Mesothelial cell of epicardium (in vitro differentiated cells): ENCODE data around the gene SPTLC2. TPM values are rescaled to one million over a fixed set of nuclear protein-coding genes. Genes with fewer than 3 reads are reported as not detected.

ENCODE experiments used
- DNase-seq, 2 experiments: peaks; one replicate each; pipeline ENCODE4 v3.0.0; 2021; ENCODE audit warnings: low spot score in 2 of 2; ENCODE audit not compliant: unreplicated experiment in 2 of 2
- H3K27ac Mint-ChIP-seq: 2 replicates; pipeline ENCODE4 v1.8.0; 2021; ENCODE audit warnings: mixed read lengths
- H3K27me3 Mint-ChIP-seq: 2 replicates; pipeline ENCODE4 v1.8.0; 2021; ENCODE audit warnings: low read depth, mixed read lengths
- H3K36me3 Mint-ChIP-seq: 2 replicates; pipeline ENCODE4 v1.8.0; 2021; ENCODE audit warnings: mixed read lengths
- H3K4me1 Mint-ChIP-seq: 2 replicates; pipeline ENCODE4 v1.8.0; 2021; ENCODE audit warnings: mixed read lengths
- H3K4me3 Mint-ChIP-seq: 2 replicates; pipeline ENCODE4 v1.8.0; 2021; ENCODE audit warnings: mild to moderate bottlenecking, moderate library complexity, mixed read lengths
- H3K9me3 Mint-ChIP-seq: 2 replicates; pipeline ENCODE4 v1.8.0; 2021; ENCODE audit warnings: mixed read lengths
- CTCF ChIP-seq: fragments of 200-600 bp; sonication (generic); IDR thresholded peaks from one replicate; pipeline ENCODE4 v1.5.0; 2021; ENCODE audit warnings: antibody characterized with exemption; ENCODE audit not compliant: unreplicated experiment
- total RNA-seq: library from RNA; stranded (reverse); gene quantifications from 3 replicates; pipeline ENCODE4 v1.2.1, GENCODE V29; 2021

The SPTLC2 gene
- total RNA-seq, 1 donor from 2014 or later: 36.6 TPM

GRCh38 chr14:77520555-77520954 is 95.9 kb downstream of the SPTLC2 start:
- H3K4me3 Mint-ChIP-seq: no peak overlapping the region
- no peak for DNase-seq
- no peaks in the 10 kb centered on the region for H3K4me1 Mint-ChIP-seq
- no peak for TF ChIP-seq CTCF
- no peak overlapping the region for H3K27ac Mint-ChIP-seq
- no peaks in the 10 kb centered on the region for H3K27me3 Mint-ChIP-seq
- no peaks in the 10 kb centered on the region for H3K9me3 Mint-ChIP-seq
- H3K36me3 Mint-ChIP-seq: peaks cover 44% of the 10 kb centered on the region

- TF ChIP-seq CTCF: no peak
- Mint-ChIP-seq H3K27me3 (no peaks in the 10 kb centered on the region), H3K36me3 (peaks cover 41% of the 10 kb centered on the region), H3K9me3 (no peaks in the 10 kb centered on the region), H3K27ac (no peak overlapping the region), H3K4me1 (no peaks in the 10 kb centered on the region), H3K4me3 (no peak overlapping the region)
- DNase-seq: no peak
These were observed 100.3 kb downstream of the SPTLC2 start for GRCh38 chr14:77516126-77516525.

DNA sequence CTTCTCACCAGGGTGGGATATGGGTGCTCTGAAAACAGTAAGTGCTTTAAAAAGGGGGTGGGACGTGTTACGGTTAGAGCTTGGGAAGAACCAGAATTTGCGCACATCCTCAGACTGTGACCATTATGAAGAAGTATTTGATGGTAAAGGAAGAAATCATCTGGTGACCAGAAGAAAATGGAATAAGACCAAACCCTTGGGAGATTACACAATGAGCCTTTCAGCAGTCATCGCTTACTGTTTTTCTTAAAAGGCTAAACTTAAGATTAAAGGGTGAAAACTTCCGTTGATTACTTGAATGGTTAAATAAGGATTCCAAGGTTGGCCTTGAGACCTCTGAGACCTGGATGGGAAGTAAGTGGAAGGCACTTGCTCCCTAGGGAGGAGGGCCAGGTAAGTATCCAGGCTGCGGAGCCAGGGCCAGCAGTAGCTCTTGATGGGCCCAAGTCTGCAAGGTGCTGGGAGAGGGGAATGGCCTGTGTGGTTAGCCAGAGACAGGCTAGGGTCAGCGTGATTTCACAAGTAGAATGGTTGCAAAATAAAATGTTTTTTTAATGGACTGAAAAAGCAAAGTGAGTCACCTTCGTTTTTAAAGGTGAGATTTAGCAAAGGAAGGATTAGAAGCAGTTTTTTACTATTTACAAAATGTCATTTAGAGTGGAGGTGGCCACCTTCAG is 104.8 kb downstream of the SPTLC2 start:
- no peak for TF ChIP-seq CTCF
- Mint-ChIP-seq H3K9me3 (no peaks in the 10 kb centered on the region), H3K27ac (no peak overlapping the region), H3K4me1 (no peaks in the 10 kb centered on the region), H3K36me3 (peaks cover 30% of the 10 kb centered on the region), H3K27me3 (no peaks in the 10 kb centered on the region), H3K4me3 (no peak overlapping the region)
- DNase-seq: no peak

GRCh38 chr14:77509366-77509765 is 107.1 kb downstream of the SPTLC2 start:
- Mint-ChIP-seq H3K4me1 (no peaks in the 10 kb centered on the region), H3K9me3 (no peaks in the 10 kb centered on the region), H3K4me3 (no peak overlapping the region), H3K27ac (no peak overlapping the region), H3K27me3 (no peaks in the 10 kb centered on the region), H3K36me3 (peaks cover 25% of the 10 kb centered on the region)
- no peak for DNase-seq
- TF ChIP-seq CTCF: no peak

GRCh38 chr14:77508876-77509275 is 107.6 kb downstream of the SPTLC2 start:
- Mint-ChIP-seq H3K9me3 (no peaks in the 10 kb centered on the region), H3K36me3 (peaks cover 25% of the 10 kb centered on the region), H3K4me3 (no peak overlapping the region), H3K27me3 (no peaks in the 10 kb centered on the region), H3K4me1 (no peaks in the 10 kb centered on the region), H3K27ac (no peak overlapping the region)
- DNase-seq: no peak
- no peak for TF ChIP-seq CTCF

DNA sequence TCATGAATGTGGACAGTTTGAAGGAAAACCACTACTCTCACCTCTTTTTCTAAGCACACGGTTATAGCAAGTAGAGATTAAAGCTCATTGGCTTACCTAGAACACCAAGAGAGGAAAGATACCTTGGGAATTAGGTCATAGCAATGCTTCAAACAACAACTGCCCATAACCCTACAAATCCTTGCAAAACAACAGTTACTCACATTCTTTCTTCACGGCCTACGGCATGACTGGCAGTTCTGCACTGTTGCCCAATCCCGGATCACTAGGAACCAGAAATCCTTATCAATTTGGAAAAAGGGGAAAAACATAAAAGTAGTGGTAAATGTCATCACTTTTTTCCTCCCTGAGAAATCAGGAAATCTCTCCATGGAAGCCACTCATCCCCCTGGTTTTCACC is 108.2 kb downstream of the SPTLC2 start:
- peaks cover 1% of the 10 kb centered on the region for H3K9me3 Mint-ChIP-seq
- no peaks in the 10 kb centered on the region for H3K4me1 Mint-ChIP-seq
- H3K4me3 Mint-ChIP-seq: no peak overlapping the region
- peaks cover 27% of the 10 kb centered on the region for H3K36me3 Mint-ChIP-seq
- no peak for TF ChIP-seq CTCF
- no peak for DNase-seq
- H3K27ac Mint-ChIP-seq: no peak overlapping the region
- H3K27me3 Mint-ChIP-seq: no peaks in the 10 kb centered on the region
